GM12878 (cell line): Measurements from ENCODE around the gene SLC44A4. TPM values are rescaled to one million over a fixed set of nuclear protein-coding genes. Genes with fewer than 3 reads are reported as not detected.
A peak's percentile ranks its signal among the peaks of the same experiment; 100 is the strongest.

Source experiments
- BHLHE40 ChIP-seq, 2 experiments: fragments of 450-650 bp in 1 of 2; IDR thresholded peaks; 2 replicates each; pipeline ENCODE4 v1.6.1; 2011 to 2017; ENCODE audit warnings: low read depth in 2 of 2, borderline replicate concordance in 1 of 2, improper control_type of control experiment in 1 of 2, low read length in 1 of 2, mild to moderate bottlenecking in 1 of 2
- BRCA1 ChIP-seq: IDR thresholded peaks from 2 replicates; pipeline ENCODE4 v1.6.1; 2011; ENCODE audit warnings: low read depth, low read length, improper control_type of control experiment
- CHD2 ChIP-seq: IDR thresholded peaks from 2 replicates; pipeline ENCODE4 v1.6.1; 2011; ENCODE audit warnings: low read depth, low read length, improper control_type of control experiment, borderline replicate concordance
- EGR1 ChIP-seq, 2 experiments: IDR thresholded peaks; 1 replicate in 1 of 2; 2 replicates in 1 of 2; pipeline ENCODE4 v1.6.1; 2011 to 2012; ENCODE audit warnings: low read depth in 2 of 2, low read length in 2 of 2, borderline replicate concordance in 1 of 2, mild to moderate bottlenecking in 1 of 2, moderate library complexity in 1 of 2
- JUNB ChIP-seq: IDR thresholded peaks from 2 replicates; pipeline ENCODE4 v1.6.1; 2016; ENCODE audit warnings: antibody characterized with exemption, mild to moderate bottlenecking
- MEF2B ChIP-seq: fragments of 450-650 bp; IDR thresholded peaks from 2 replicates; pipeline ENCODE4 v1.6.1; 2018; ENCODE audit warnings: mild to moderate bottlenecking, moderate library complexity; ENCODE audit not compliant: partially characterized antibody, poor library complexity, severe bottlenecking
- POLR2AphosphoS5 ChIP-seq: IDR thresholded peaks from 2 replicates; pipeline ENCODE4 v1.6.1; 2011; ENCODE audit warnings: mild to moderate bottlenecking, low read length, inconsistent platforms
- RCOR1 ChIP-seq: conservative IDR thresholded peaks from 2 replicates; pipeline ENCODE4 v1.6.1; 2012; ENCODE audit warnings: low read depth, low read length, improper control_type of control experiment
- RUNX3 ChIP-seq: IDR thresholded peaks from 2 replicates; pipeline ENCODE4 v1.6.1; 2012; ENCODE audit warnings: low read length, inconsistent platforms
- SIN3A ChIP-seq: IDR thresholded peaks from 2 replicates; pipeline ENCODE4 v1.6.1; 2012; ENCODE audit warnings: low read depth, low read length, improper control_type of control experiment
- TCF3 ChIP-seq: IDR thresholded peaks from 2 replicates; pipeline ENCODE4 v1.6.1; 2012; ENCODE audit warnings: low read depth, mild to moderate bottlenecking, low read length, borderline replicate concordance; ENCODE audit not compliant: insufficient read depth
- ZNF207 ChIP-seq: fragments of 450-650 bp; IDR thresholded peaks from 2 replicates; pipeline ENCODE4 v1.6.1; 2014; ENCODE audit warnings: antibody characterized with exemption, mild to moderate bottlenecking, borderline replicate concordance
- ZNF384 ChIP-seq: IDR thresholded peaks from 2 replicates; pipeline ENCODE4 v1.6.1; 2012; ENCODE audit warnings: low read depth, mild to moderate bottlenecking, low read length, improper control_type of control experiment, borderline replicate concordance
- polyA plus RNA-seq, 11 experiments: library from polyadenylated mRNA; depleted of rRNA in 4 of 11; unstranded in 6 of 11; stranded (reverse) in 5 of 11; fragments of >200 nt; fragmentation: Nextera tagmentation in 4 of 11; fragmentation: Illumina TruSeq in 1 of 11; extraction: Ambion mirVana in 4 of 11; extraction: Trizol in 1 of 11; gene quantifications; 1 replicate in 1 of 11; 2 replicates in 10 of 11; pipeline versions ENCODE4 v1.2.1 to v1.2.3, GENCODE V29; 2011 to 2016; ENCODE audit warnings: inconsistent platforms in 2 of 11, missing spikeins in 2 of 11, low read depth in 1 of 11
- total RNA-seq, 4 experiments: library from RNA; depleted of rRNA in 3 of 4; stranded (reverse); fragments of >200 nt in 3 of 4; fragmentation: Illumina TruSeq in 1 of 4; extraction: Trizol in 1 of 4; gene quantifications; 2 replicates each; pipeline versions ENCODE4 v1.2.1 to v1.2.3, GENCODE V29; 2013 to 2021
- TF ChIP-seq, protein P1 (sequence below): IDR thresholded peaks from 2 replicates; pipeline ENCODE4 v1.6.1; 2012; ENCODE audit warnings: low read depth, low read length, improper control_type of control experiment
- TF ChIP-seq, protein P2 (sequence below): fragments of 450-650 bp; IDR thresholded peaks from 2 replicates; pipeline ENCODE4 v1.6.1; 2018; ENCODE audit warnings: borderline replicate concordance, mild to moderate bottlenecking; ENCODE audit not compliant: partially characterized antibody
- TF ChIP-seq, protein P3 (sequence below): fragments of 450-650 bp; conservative IDR thresholded peaks from 2 replicates; pipeline ENCODE4 v1.6.1; 2017; ENCODE audit warnings: mild to moderate bottlenecking, moderate library complexity
- TF ChIP-seq, protein P4 (sequence below): fragments of 450-650 bp; IDR thresholded peaks from 2 replicates; pipeline ENCODE4 v1.6.1; 2016; ENCODE audit warnings: mild to moderate bottlenecking
- TF ChIP-seq, protein P5 (sequence below): fragments of 450-650 bp; IDR thresholded peaks from 2 replicates; pipeline ENCODE4 v1.6.1; 2016; ENCODE audit warnings: mild to moderate bottlenecking, moderate library complexity, borderline replicate concordance

Gene SLC44A4
- total and polyA plus RNA-seq, 10 of the 15 experiments (the other 5 are each of a cell fraction or from before 2014, with no cell fraction given): 0.04 to 0.24 (median 0.15) TPM; not detected in 3

DNA sequence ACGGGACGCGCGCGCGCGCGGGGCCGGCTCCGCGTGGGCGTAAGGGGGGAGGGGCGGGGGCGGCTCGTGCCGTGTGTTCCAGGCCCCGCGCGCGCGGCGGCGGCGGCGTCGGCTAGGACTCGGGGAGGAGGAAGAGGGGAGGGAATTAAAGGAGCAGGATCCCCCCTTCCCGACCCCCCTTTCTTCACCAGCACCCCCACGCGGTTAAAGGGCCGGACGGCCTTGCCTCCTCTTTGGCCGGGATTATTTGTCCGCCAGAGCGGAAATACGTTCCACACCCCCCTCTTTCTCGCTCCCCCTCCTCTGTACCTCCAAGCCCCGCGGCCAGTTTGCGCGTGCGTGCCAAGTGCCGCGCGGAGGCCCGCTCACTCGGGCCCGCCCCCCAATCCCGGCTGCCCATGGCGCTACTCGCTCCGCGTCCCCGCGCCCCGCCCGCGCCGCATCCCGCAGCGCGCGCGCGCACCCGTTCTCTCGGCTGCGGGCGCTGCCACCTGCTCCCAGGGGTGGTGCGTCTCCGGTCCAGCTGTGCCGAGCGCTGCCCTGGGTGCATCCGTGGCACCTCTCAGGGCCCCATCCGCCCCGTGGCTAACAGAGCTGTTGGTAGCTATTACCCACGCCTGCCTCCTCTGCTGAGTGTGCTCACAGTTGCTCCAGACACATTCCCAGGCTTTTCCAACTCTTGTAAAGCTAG lies 23.3 kb upstream of the SLC44A4 start, which contains the start of gene ZBTB12 (continued):
- TF ChIP-seq, protein P1, sequence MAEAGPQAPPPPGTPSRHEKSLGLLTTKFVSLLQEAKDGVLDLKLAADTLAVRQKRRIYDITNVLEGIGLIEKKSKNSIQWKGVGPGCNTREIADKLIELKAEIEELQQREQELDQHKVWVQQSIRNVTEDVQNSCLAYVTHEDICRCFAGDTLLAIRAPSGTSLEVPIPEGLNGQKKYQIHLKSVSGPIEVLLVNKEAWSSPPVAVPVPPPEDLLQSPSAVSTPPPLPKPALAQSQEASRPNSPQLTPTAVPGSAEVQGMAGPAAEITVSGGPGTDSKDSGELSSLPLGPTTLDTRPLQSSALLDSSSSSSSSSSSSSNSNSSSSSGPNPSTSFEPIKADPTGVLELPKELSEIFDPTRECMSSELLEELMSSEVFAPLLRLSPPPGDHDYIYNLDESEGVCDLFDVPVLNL: no peak
- TF ChIP-seq MEF2B (peak; percentile 12), POLR2AphosphoS5 (no peak), RUNX3 (peak; percentile 61), EGR1 (IDR thresholded peaks at IDR 0.05; ENCODE audit: borderline replicate concordance in 1 of 2, low read depth in 2 of 2, low read length in 2 of 2) (peak; percentile 53 to 99), JUNB (no peak), ZNF384 (no peak), BHLHE40 (IDR thresholded peaks at IDR 0.05; ENCODE audit: borderline replicate concordance in 1 of 2, low read depth in 2 of 2, low read length in 1 of 2) (peak; percentile 81 to 94), BRCA1 (no peak), ZNF207 (peak; percentile 83; the same call in 1 of the 2 replicates), TCF3 (peak; percentile 86), SIN3A (0 out of 2 replicates have a peak, but pooled peaks have one; percentile 41), CHD2 (no peak), RCOR1 (no peak; the same call in 1 of the 2 replicates)
- TF ChIP-seq, protein P2, sequence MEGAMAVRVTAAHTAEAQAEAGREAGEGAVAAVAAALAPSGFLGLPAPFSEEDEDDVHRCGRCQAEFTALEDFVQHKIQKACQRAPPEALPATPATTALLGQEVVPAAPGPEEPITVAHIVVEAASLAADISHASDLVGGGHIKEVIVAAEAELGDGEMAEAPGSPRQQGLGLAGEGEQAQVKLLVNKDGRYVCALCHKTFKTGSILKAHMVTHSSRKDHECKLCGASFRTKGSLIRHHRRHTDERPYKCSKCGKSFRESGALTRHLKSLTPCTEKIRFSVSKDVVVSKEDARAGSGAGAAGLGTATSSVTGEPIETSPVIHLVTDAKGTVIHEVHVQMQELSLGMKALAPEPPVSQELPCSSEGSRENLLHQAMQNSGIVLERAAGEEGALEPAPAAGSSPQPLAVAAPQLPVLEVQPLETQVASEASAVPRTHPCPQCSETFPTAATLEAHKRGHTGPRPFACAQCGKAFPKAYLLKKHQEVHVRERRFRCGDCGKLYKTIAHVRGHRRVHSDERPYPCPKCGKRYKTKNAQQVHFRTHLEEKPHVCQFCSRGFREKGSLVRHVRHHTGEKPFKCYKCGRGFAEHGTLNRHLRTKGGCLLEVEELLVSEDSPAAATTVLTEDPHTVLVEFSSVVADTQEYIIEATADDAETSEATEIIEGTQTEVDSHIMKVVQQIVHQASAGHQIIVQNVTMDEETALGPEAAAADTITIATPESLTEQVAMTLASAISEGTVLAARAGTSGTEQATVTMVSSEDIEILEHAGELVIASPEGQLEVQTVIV: no peak
- TF ChIP-seq, protein P3, sequence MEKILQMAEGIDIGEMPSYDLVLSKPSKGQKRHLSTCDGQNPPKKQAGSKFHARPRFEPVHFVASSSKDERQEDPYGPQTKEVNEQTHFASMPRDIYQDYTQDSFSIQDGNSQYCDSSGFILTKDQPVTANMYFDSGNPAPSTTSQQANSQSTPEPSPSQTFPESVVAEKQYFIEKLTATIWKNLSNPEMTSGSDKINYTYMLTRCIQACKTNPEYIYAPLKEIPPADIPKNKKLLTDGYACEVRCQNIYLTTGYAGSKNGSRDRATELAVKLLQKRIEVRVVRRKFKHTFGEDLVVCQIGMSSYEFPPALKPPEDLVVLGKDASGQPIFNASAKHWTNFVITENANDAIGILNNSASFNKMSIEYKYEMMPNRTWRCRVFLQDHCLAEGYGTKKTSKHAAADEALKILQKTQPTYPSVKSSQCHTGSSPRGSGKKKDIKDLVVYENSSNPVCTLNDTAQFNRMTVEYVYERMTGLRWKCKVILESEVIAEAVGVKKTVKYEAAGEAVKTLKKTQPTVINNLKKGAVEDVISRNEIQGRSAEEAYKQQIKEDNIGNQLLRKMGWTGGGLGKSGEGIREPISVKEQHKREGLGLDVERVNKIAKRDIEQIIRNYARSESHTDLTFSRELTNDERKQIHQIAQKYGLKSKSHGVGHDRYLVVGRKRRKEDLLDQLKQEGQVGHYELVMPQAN: peak; percentile 54
- TF ChIP-seq, protein P4, sequence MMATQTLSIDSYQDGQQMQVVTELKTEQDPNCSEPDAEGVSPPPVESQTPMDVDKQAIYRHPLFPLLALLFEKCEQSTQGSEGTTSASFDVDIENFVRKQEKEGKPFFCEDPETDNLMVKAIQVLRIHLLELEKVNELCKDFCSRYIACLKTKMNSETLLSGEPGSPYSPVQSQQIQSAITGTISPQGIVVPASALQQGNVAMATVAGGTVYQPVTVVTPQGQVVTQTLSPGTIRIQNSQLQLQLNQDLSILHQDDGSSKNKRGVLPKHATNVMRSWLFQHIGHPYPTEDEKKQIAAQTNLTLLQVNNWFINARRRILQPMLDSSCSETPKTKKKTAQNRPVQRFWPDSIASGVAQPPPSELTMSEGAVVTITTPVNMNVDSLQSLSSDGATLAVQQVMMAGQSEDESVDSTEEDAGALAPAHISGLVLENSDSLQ: no peak
- TF ChIP-seq, protein P5, sequence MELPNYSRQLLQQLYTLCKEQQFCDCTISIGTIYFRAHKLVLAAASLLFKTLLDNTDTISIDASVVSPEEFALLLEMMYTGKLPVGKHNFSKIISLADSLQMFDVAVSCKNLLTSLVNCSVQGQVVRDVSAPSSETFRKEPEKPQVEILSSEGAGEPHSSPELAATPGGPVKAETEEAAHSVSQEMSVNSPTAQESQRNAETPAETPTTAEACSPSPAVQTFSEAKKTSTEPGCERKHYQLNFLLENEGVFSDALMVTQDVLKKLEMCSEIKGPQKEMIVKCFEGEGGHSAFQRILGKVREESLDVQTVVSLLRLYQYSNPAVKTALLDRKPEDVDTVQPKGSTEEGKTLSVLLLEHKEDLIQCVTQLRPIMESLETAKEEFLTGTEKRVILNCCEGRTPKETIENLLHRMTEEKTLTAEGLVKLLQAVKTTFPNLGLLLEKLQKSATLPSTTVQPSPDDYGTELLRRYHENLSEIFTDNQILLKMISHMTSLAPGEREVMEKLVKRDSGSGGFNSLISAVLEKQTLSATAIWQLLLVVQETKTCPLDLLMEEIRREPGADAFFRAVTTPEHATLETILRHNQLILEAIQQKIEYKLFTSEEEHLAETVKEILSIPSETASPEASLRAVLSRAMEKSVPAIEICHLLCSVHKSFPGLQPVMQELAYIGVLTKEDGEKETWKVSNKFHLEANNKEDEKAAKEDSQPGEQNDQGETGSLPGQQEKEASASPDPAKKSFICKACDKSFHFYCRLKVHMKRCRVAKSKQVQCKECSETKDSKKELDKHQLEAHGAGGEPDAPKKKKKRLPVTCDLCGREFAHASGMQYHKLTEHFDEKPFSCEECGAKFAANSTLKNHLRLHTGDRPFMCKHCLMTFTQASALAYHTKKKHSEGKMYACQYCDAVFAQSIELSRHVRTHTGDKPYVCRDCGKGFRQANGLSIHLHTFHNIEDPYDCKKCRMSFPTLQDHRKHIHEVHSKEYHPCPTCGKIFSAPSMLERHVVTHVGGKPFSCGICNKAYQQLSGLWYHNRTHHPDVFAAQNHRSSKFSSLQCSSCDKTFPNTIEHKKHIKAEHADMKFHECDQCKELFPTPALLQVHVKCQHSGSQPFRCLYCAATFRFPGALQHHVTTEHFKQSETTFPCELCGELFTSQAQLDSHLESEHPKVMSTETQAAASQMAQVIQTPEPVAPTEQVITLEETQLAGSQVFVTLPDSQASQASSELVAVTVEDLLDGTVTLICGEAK: no peak
